ENCODE measurements around the gene ATXN10.

GRCh38 chr22:45891996-45892621, 220.5 kb downstream of the ATXN10 start:
- TF ChIP-seq CTCF (conservative IDR thresholded peaks at IDR 0.05) (no peak), ZFX (IDR thresholded peaks at IDR 0.05) (no peak)
